Measurements from ENCODE around the gene EFCAB6. TPM values are rescaled to one million over a fixed set of nuclear protein-coding genes. Genes with fewer than 3 reads are reported as not detected.

Gene EFCAB6
- polyA plus RNA-seq, 2 of the 4 experiments (the other 2 are of a cell fraction): 0.46 to 1.2 TPM

DNA sequence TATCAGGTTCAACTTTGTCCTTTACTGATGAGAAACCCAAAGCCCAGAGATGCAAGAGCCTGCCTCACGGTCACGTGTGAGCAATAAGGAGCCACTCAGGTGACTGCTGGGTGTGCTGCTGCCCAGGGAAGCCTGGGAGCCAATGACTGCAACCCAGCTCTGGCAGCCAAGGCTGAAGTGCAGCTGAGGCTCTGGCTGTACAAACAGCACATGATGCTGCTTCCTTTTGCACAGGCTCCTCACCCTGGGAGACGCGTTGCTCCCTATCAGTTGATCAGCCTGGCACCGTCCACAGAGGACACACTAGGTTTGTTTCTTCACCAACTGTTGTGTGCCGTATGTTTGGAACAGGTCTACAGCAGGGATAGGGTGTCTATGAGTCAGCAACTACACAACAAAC lies 168.7 kb downstream of the EFCAB6 start:
- POLR2A ChIA-PET: no interaction called here
- H3K9me3 ChIP-seq: peaks cover 4% of the 10 kb centered on the region; the same call in 2 of the 3 replicates
- H3K4me1 ChIP-seq: no peaks in the 10 kb centered on the region
- CTCF ChIA-PET: interaction anchor here (0.6 to 0.9 kb wide), 2 partner anchors 18 to 198 kb away, joined by 3 read pairs; no protein-coding TSS in a partner anchor
- H3K4me3 ChIP-seq: no peak overlapping the region
- no peak for TF ChIP-seq CHD2 (IDR thresholded peaks at IDR 0.05; ENCODE audit: low read length, partially characterized antibody)
- no peak for TF ChIP-seq CEBPB (IDR thresholded peaks at IDR 0.05)
- TF ChIP-seq JUN (IDR thresholded peaks at IDR 0.05): no peak
- no peak for TF ChIP-seq EP300 (IDR thresholded peaks at IDR 0.05)
- no peak for TF ChIP-seq HOXB13 (CRISPR knock-in tag; IDR thresholded peaks at IDR 0.05; ENCODE audit: low read depth)
- TF ChIP-seq, protein P1, sequence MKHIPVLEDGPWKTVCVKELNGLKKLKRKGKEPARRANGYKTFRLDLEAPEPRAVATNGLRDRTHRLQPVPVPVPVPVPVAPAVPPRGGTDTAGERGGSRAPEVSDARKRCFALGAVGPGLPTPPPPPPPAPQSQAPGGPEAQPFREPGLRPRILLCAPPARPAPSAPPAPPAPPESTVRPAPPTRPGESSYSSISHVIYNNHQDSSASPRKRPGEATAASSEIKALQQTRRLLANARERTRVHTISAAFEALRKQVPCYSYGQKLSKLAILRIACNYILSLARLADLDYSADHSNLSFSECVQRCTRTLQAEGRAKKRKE (CRISPR knock-in tag; IDR thresholded peaks at IDR 0.05; ENCODE audit: low read depth): no peak
- TF ChIP-seq RARB (CRISPR knock-in tag; IDR thresholded peaks at IDR 0.05): no peak
- TF ChIP-seq, protein P2, sequence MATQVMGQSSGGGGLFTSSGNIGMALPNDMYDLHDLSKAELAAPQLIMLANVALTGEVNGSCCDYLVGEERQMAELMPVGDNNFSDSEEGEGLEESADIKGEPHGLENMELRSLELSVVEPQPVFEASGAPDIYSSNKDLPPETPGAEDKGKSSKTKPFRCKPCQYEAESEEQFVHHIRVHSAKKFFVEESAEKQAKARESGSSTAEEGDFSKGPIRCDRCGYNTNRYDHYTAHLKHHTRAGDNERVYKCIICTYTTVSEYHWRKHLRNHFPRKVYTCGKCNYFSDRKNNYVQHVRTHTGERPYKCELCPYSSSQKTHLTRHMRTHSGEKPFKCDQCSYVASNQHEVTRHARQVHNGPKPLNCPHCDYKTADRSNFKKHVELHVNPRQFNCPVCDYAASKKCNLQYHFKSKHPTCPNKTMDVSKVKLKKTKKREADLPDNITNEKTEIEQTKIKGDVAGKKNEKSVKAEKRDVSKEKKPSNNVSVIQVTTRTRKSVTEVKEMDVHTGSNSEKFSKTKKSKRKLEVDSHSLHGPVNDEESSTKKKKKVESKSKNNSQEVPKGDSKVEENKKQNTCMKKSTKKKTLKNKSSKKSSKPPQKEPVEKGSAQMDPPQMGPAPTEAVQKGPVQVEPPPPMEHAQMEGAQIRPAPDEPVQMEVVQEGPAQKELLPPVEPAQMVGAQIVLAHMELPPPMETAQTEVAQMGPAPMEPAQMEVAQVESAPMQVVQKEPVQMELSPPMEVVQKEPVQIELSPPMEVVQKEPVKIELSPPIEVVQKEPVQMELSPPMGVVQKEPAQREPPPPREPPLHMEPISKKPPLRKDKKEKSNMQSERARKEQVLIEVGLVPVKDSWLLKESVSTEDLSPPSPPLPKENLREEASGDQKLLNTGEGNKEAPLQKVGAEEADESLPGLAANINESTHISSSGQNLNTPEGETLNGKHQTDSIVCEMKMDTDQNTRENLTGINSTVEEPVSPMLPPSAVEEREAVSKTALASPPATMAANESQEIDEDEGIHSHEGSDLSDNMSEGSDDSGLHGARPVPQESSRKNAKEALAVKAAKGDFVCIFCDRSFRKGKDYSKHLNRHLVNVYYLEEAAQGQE (IDR thresholded peaks at IDR 0.05): no peak
- no peak for TF ChIP-seq CBX8 (IDR thresholded peaks at IDR 0.05)
- no peak for TF ChIP-seq CBX2 (IDR thresholded peaks at IDR 0.05; ENCODE audit: borderline replicate concordance, low read depth)
- FAIRE-seq: no peak
- WGBS (ENCODE audit: missing lambda C conversion rate): 52% methylated on average over 5 of the region's 6 CpGs
- DNase-seq (ENCODE audit: low read depth in 1 of 2, low spot score in 1 of 2): no peak
- no peak overlapping the region for H3K27ac ChIP-seq
- no peak for ATAC-seq
- no peak overlapping the region for H3K4me2 ChIP-seq

DNA sequence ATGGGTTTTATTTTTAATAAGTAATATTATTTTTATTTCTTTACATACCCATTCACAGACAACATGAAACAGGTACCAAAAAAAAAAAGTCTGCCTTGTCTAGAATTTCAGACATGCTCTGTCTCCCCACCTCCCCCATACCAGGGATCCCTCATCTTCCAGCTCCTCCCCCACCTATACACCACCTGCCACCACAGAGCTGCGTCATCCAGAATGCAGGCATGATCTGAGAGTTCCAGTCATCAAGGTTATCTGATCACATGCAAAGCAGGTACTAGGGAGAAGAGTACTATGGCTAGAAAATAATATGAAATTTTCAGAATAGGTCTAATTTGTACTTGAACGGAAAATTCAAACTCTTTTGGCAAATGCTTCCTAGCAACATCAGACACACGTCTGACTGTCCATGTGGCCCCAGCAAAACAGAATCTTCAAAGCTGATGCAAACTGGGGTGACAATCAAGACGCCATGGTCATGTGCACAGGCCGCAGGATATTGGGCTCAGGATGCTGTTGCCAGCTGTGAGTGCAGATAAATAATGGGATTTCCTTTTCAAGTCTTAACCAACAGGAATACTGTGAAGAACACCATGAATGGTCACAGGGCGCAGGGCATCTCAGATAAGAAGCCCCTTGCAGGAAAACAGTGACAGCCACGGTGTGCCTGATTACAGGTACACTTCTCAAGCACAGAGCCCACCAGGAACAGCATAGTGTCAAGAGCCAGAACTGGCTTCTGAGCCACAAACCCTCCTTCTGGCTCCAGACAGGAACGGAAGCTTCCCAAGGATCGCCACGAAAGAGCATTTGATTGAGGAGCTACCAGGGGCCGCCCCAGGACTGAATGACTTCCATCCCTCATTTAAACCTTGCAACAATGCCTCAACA lies 169.5 kb downstream of the EFCAB6 start:
- Histone ChIP-seq H3K27ac (no peak overlapping the region), H3K4me3 (no peak overlapping the region), H3K9me3 (peaks cover 4% of the 10 kb centered on the region; the same call in 2 of the 3 replicates), H3K4me1 (no peaks in the 10 kb centered on the region), H3K4me2 (no peak overlapping the region)
- ChIA-PET POLR2A (no interaction called here), CTCF (interaction anchor here (0.9 kb wide), 1 partner anchor 19 kb away, joined by 3 read pairs; no protein-coding TSS in a partner anchor)
- no peak for FAIRE-seq
- ATAC-seq: no peak
- no peak for TF ChIP-seq EHMT2 (IDR thresholded peaks at IDR 0.05; ENCODE audit: low read depth)
- no peak for TF ChIP-seq ZSCAN20 (CRISPR knock-in tag; IDR thresholded peaks at IDR 0.05)
- TF ChIP-seq NFE2L2 (conservative IDR thresholded peaks at IDR 0.05; ENCODE audit: low read length): no peak
- TF ChIP-seq NR3C1 (IDR thresholded peaks at IDR 0.05): no peak
- no peak for TF ChIP-seq JUNB (IDR thresholded peaks at IDR 0.05)
- no peak for TF ChIP-seq NPAS2 (CRISPR knock-in tag; IDR thresholded peaks at IDR 0.05; ENCODE audit: borderline replicate concordance)
- no peak for TF ChIP-seq ZNF302 (CRISPR knock-in tag; IDR thresholded peaks at IDR 0.05)
- no peak for TF ChIP-seq GATA3 (IDR thresholded peaks at IDR 0.05; ENCODE audit: borderline replicate concordance)
- TF ChIP-seq CEBPB (IDR thresholded peaks at IDR 0.05): no peak
- TF ChIP-seq HEYL (CRISPR knock-in tag; IDR thresholded peaks at IDR 0.05): no peak
- no peak for TF ChIP-seq SMC3 (IDR thresholded peaks at IDR 0.05)
- TF ChIP-seq CHD2 (IDR thresholded peaks at IDR 0.05; ENCODE audit: low read length, partially characterized antibody): no peak
- no peak for TF ChIP-seq RNF2 (IDR thresholded peaks at IDR 0.05; ENCODE audit: borderline replicate concordance, low read depth)
- no peak for TF ChIP-seq SREBF2 (IDR thresholded peaks at IDR 0.05)
- no peak for DNase-seq (ENCODE audit: low read depth in 1 of 2, low spot score in 1 of 2)
- 60% methylated on average over 11 of the region's 11 CpGs for WGBS (ENCODE audit: missing lambda C conversion rate)
